Stimulated activated effector memory CD8-positive, alpha-beta T cell treated with anti-CD3 and anti-CD28 coated beads, Interleukin-12 subunit alpha, Interleukin-12 subunit beta, amount 100 ng/mL, for 72 hours (primary cell): ENCODE results near the gene SUN3.
A peak's percentile ranks its signal among the peaks of the same experiment; 100 is the strongest.

Experiments used
- ATAC-seq: fragments of 150-1000 bp; cut with Tn5 transposase; 2 replicates; pipeline ENCODE4 v1.10.0; 2021
- DNase-seq, 2 donors: peaks; one replicate each; pipeline ENCODE4 v3.0.0; 2021 to 2022; ENCODE audit warnings: low spot score in 2 of 2
- H3K27ac Mint-ChIP-seq: one replicate; pipeline ENCODE4 v1.8.0; 2022; ENCODE audit warnings: mild to moderate bottlenecking, mixed read lengths
- H3K36me3 Mint-ChIP-seq: one replicate; pipeline ENCODE4 v1.8.0; 2022; ENCODE audit warnings: mild to moderate bottlenecking, mixed read lengths
- H3K4me1 Mint-ChIP-seq: one replicate; pipeline ENCODE4 v1.8.0; 2022; ENCODE audit warnings: mixed read lengths
- H3K4me3 Mint-ChIP-seq: one replicate; pipeline ENCODE4 v1.8.0; 2022; ENCODE audit warnings: mild to moderate bottlenecking, mixed read lengths
- H3K9me3 Mint-ChIP-seq: one replicate; pipeline ENCODE4 v1.8.0; 2022; ENCODE audit warnings: mixed read lengths

Gene SUN3

GRCh38 chr7:48028938-48029337 lies at the start of gene SUN3:
SUN3 (minus strand) TSS chr7:48029107; CDS start chr7:48028938, 169 bp downstream.
- Mint-ChIP-seq H3K4me3 (no peak within 1 kb of the TSS), H3K4me1 (no peaks in the 10 kb centered on the region), H3K36me3 (no peaks in the 10 kb centered on the region), H3K9me3 (no peaks in the 10 kb centered on the region), H3K27ac (no peak within 1 kb of the TSS)
- ATAC-seq: no peak
- no peak for DNase-seq

- H3K27ac Mint-ChIP-seq: no peak overlapping the region
- peaks cover 18% of the 10 kb centered on the region for H3K4me1 Mint-ChIP-seq
- ATAC-seq (no peak), DNase-seq (no peak)
- H3K4me3 Mint-ChIP-seq: no peak overlapping the region
- no peaks in the 10 kb centered on the region for H3K36me3 Mint-ChIP-seq
- H3K9me3 Mint-ChIP-seq: no peaks in the 10 kb centered on the region
Observed at GRCh38 chr7:48078470-48078869, 49.6 kb upstream of the SUN3 start.

- DNase-seq (no peak), ATAC-seq (no peak)
- peaks cover 1% of the 10 kb centered on the region for H3K9me3 Mint-ChIP-seq
- H3K36me3 Mint-ChIP-seq: no peaks in the 10 kb centered on the region
- peaks cover 8% of the 10 kb centered on the region for H3K4me1 Mint-ChIP-seq
- no peak overlapping the region for H3K4me3 Mint-ChIP-seq
- peak overlapping the region; percentile 12 for H3K27ac Mint-ChIP-seq
Observed at GRCh38 chr7:48077423-48077822, 48.5 kb upstream of the SUN3 start.

GRCh38 chr7:48074204-48074654 lies 45.3 kb upstream of the SUN3 start:
- H3K4me3 Mint-ChIP-seq: no peak overlapping the region

GRCh38 chr7:48067475-48067874 lies 38.6 kb upstream of the SUN3 start:
- no peak overlapping the region for H3K4me3 Mint-ChIP-seq
- DNase-seq (no peak), ATAC-seq (no peak)
- H3K9me3 Mint-ChIP-seq: peaks cover 7% of the 10 kb centered on the region
- no peaks in the 10 kb centered on the region for H3K36me3 Mint-ChIP-seq
- H3K4me1 Mint-ChIP-seq: no peaks in the 10 kb centered on the region
- no peak overlapping the region for H3K27ac Mint-ChIP-seq

More at GRCh38 chr7:48074204-48074654, 45.3 kb upstream of the SUN3 start:
- peaks cover 7% of the 10 kb centered on the region for H3K9me3 Mint-ChIP-seq
- H3K36me3 Mint-ChIP-seq: no peaks in the 10 kb centered on the region
- no peak overlapping the region for H3K27ac Mint-ChIP-seq
- peaks cover 6% of the 10 kb centered on the region for H3K4me1 Mint-ChIP-seq
- ATAC-seq: peak; percentile 78
- no peak for DNase-seq

- H3K36me3 Mint-ChIP-seq: no peaks in the 10 kb centered on the region
- DNase-seq: no peak
- H3K27ac Mint-ChIP-seq: no peak overlapping the region
- no peaks in the 10 kb centered on the region for H3K4me1 Mint-ChIP-seq
- H3K4me3 Mint-ChIP-seq: no peak overlapping the region
- H3K9me3 Mint-ChIP-seq: no peaks in the 10 kb centered on the region
- ATAC-seq: no peak
Observed at GRCh38 chr7:48063985-48064384, 35.1 kb upstream of the SUN3 start.

- Mint-ChIP-seq H3K36me3 (no peaks in the 10 kb centered on the region), H3K9me3 (peaks cover 5% of the 10 kb centered on the region), H3K4me1 (no peaks in the 10 kb centered on the region), H3K27ac (no peak overlapping the region), H3K4me3 (no peak overlapping the region)
- DNase-seq: no peak
- no peak for ATAC-seq
Observed at GRCh38 chr7:48059706-48060105, 30.8 kb upstream of the SUN3 start.

- Mint-ChIP-seq H3K9me3 (peaks cover 5% of the 10 kb centered on the region), H3K4me1 (no peaks in the 10 kb centered on the region), H3K36me3 (no peaks in the 10 kb centered on the region), H3K4me3 (no peak overlapping the region), H3K27ac (no peak overlapping the region)
- no peak for ATAC-seq
- DNase-seq: no peak
Observed at GRCh38 chr7:48058990-48059389, 30.1 kb upstream of the SUN3 start.

GRCh38 chr7:48053736-48054135 lies 24.8 kb upstream of the SUN3 start:
- Mint-ChIP-seq H3K9me3 (peaks cover 5% of the 10 kb centered on the region), H3K4me1 (peaks cover 28% of the 10 kb centered on the region), H3K27ac (no peak overlapping the region), H3K36me3 (peaks cover 6% of the 10 kb centered on the region), H3K4me3 (no peak overlapping the region)
- no peak for DNase-seq
- ATAC-seq: no peak

GRCh38 chr7:48052748-48053147 lies 23.8 kb upstream of the SUN3 start:
- Mint-ChIP-seq H3K4me3 (no peak overlapping the region), H3K4me1 (peaks cover 29% of the 10 kb centered on the region), H3K27ac (peak overlapping the region; percentile 89), H3K9me3 (peaks cover 5% of the 10 kb centered on the region), H3K36me3 (peaks cover 6% of the 10 kb centered on the region)
- no peak for DNase-seq
- peak; percentile 98 for ATAC-seq

GRCh38 chr7:48049850-48050249 lies 20.9 kb upstream of the SUN3 start:
- H3K4me1 Mint-ChIP-seq: peaks cover 45% of the 10 kb centered on the region
- ATAC-seq (peak; percentile 53), DNase-seq (no peak)
- no peak overlapping the region for H3K27ac Mint-ChIP-seq
- no peaks in the 10 kb centered on the region for H3K9me3 Mint-ChIP-seq
- H3K4me3 Mint-ChIP-seq: no peak overlapping the region
- peaks cover 6% of the 10 kb centered on the region for H3K36me3 Mint-ChIP-seq

GRCh38 chr7:48048113-48048512 lies 19.2 kb upstream of the SUN3 start:
- no peak for ATAC-seq
- Mint-ChIP-seq H3K27ac (no peak overlapping the region), H3K4me1 (peaks cover 55% of the 10 kb centered on the region), H3K36me3 (peaks cover 6% of the 10 kb centered on the region), H3K9me3 (no peaks in the 10 kb centered on the region), H3K4me3 (no peak overlapping the region)
- no peak for DNase-seq

GRCh38 chr7:48046458-48046857 lies 17.6 kb upstream of the SUN3 start:
- ATAC-seq: peak; percentile 27
- Mint-ChIP-seq H3K4me1 (peaks cover 57% of the 10 kb centered on the region), H3K4me3 (peak overlapping the region; percentile 36), H3K9me3 (no peaks in the 10 kb centered on the region), H3K27ac (peak overlapping the region; percentile 81), H3K36me3 (peaks cover 2% of the 10 kb centered on the region)
- DNase-seq: no peak

GRCh38 chr7:48045195-48045765 lies 16.4 kb upstream of the SUN3 start:
- ATAC-seq: no peak

GRCh38 chr7:48042636-48043035 lies 13.7 kb upstream of the SUN3 start:
- Mint-ChIP-seq H3K27ac (peak overlapping the region; percentile 91), H3K4me3 (peak overlapping the region; percentile 54), H3K36me3 (peaks cover 7% of the 10 kb centered on the region), H3K9me3 (no peaks in the 10 kb centered on the region), H3K4me1 (peaks cover 56% of the 10 kb centered on the region)
- ATAC-seq: no peak
- DNase-seq: no peak

More at GRCh38 chr7:48045195-48045765, 16.4 kb upstream of the SUN3 start:
- Mint-ChIP-seq H3K36me3 (peaks cover 7% of the 10 kb centered on the region), H3K9me3 (no peaks in the 10 kb centered on the region), H3K4me3 (peak overlapping the region; percentile 36), H3K4me1 (peaks cover 68% of the 10 kb centered on the region), H3K27ac (peak overlapping the region; percentile 81)
- DNase-seq: no peak

- Mint-ChIP-seq H3K9me3 (no peaks in the 10 kb centered on the region), H3K4me3 (peak overlapping the region; percentile 54), H3K36me3 (peaks cover 7% of the 10 kb centered on the region), H3K27ac (peak overlapping the region; percentile 91), H3K4me1 (peaks cover 56% of the 10 kb centered on the region)
- ATAC-seq (no peak), DNase-seq (no peak)
Observed at GRCh38 chr7:48042216-48042615, 13.3 kb upstream of the SUN3 start.

GRCh38 chr7:48041653-48041970 lies 12.7 kb upstream of the SUN3 start:
- Mint-ChIP-seq H3K36me3 (peaks cover 7% of the 10 kb centered on the region), H3K4me1 (peaks cover 56% of the 10 kb centered on the region), H3K27ac (peak overlapping the region; percentile 91), H3K9me3 (no peaks in the 10 kb centered on the region), H3K4me3 (peak overlapping the region; percentile 54)
- ATAC-seq (peak; percentile 72), DNase-seq (no peak)
